ENCODE data around the gene SMG5.

Gene SMG5

DNA sequence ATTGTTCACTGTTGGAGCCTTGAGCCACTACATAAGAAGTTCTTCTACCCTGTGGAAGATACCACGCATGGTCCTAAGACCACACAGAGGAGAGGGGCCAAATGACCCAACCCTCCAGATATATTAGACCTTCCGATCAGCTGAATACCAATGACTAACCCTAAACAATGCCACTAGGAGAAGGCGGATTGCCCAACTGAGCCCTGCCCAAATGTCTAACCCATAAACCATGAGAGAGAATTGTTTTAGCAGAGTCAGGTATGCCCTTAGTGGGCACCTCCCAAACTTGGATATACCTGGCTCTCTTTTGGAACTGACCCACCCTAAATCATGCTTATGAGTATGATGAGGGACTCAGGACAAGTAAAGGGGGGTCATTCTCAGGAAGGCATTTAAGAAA lies 12.3 kb downstream of the SMG5 start:
- Histone ChIP-seq H3K4me1 (no peaks in the 10 kb centered on the region), H3K27me3 (no peaks in the 10 kb centered on the region), H3K36me3 (peaks cover 100% of the 10 kb centered on the region in 11 experiments), H3K27ac (no peak overlapping the region), H3K9ac (no peak overlapping the region), H4K20me1 (peaks cover 0 to 100% (median 83%) of the 10 kb centered on the region in 11 experiments; a peak in 17 of 22 replicates), H3K4me2 (no peak overlapping the region), H3K9me3 (replicated peaks in 1 of 11) (no peaks in the 10 kb centered on the region), H3K4me3 (no peak overlapping the region)
- no peak for TF ChIP-seq Cebpa-rat (IDR thresholded peaks at IDR 0.05)

DNA sequence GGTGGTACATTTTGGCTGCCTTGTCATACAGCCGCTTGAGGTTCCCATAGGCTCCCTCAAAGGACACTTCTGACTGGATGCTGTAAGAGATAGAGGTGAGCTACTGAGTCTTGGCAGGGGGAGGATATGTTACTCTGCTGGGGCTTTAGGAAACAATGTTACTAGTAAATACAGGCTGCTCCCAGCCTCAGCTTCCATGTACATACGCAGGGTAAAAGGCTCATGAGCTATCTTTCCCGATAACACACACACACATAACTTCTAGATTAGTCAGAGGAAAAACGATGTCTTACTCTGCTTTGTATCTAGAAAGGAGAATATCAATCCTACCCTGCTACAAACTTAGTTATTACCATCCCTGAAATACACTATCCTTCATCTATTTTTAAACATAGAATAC lies 14.3 kb downstream of the SMG5 start:
- H3K36me3 ChIP-seq: peaks cover 98 to 100% (median 100%) of the 10 kb centered on the region in 11 experiments

DNA sequence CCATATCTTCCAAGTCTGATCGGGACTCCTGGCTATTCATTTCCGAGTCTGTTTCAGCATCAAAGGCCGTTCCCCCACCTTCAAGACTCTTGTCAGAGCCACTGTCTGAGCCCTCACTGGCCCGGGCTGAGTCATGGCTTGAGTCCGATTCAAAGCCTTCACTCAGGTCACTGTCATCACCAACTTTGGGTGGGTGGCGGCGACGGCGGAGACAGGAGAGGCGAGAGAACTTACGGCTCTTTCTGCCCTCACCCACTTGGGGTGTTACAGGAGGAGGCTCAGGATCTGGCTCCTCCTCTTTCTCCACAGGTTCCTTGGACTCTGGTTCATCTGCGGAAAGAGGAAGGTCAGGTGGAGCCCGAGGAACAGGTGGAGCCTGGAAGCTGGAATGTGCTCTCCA lies 16.6 kb downstream of the SMG5 start:
- Histone ChIP-seq H3K9ac (no peak overlapping the region), H3K27me3 (no peaks in the 10 kb centered on the region), H3K4me2 (no peak overlapping the region), H3K27ac (no peak overlapping the region), H4K20me1 (peaks cover 0 to 98% (median 80%) of the 10 kb centered on the region in 11 experiments; a peak in 17 of 22 replicates), H3K4me3 (no peak overlapping the region), H3K36me3 (peaks cover 98 to 100% (median 100%) of the 10 kb centered on the region in 11 experiments), H3K9me3 (replicated peaks in 1 of 11) (no peaks in the 10 kb centered on the region), H3K4me1 (no peaks in the 10 kb centered on the region)
- no peak for TF ChIP-seq Cebpa-rat (IDR thresholded peaks at IDR 0.05)

More for the DNA sequence above, 14.3 kb downstream of the SMG5 start:
- no peak for TF ChIP-seq Cebpa-rat (IDR thresholded peaks at IDR 0.05)
- Histone ChIP-seq H3K27ac (no peak overlapping the region), H3K4me3 (no peak overlapping the region), H3K4me1 (no peaks in the 10 kb centered on the region), H3K9me3 (replicated peaks in 1 of 11) (no peaks in the 10 kb centered on the region), H3K9ac (no peak overlapping the region), H4K20me1 (peaks cover 0 to 96% (median 76%) of the 10 kb centered on the region in 11 experiments; a peak in 17 of 22 replicates), H3K4me2 (no peak overlapping the region), H3K27me3 (no peaks in the 10 kb centered on the region)

DNA sequence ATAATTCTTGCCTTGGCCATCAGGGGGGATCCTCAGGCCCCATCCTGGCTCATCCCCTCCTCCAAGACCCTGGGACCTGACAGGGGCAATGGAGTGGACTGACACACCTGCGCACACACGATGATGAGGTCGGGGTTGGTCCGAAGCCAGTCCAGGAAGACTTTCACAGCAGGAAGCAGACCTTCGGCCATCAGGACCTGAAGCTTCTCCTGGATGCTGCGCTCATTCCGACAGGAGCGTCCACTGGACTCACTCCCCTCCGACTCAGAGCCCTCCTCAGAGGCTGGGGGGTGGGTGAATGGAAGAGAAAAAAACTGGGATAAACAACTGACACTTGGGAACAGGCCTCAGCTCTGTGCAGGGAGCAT lies 19.4 kb downstream of the SMG5 start:
- Histone ChIP-seq H3K4me1 (peaks cover 0 to 7% (median 0%) of the 10 kb centered on the region in 10 experiments; a peak in 4 of 20 replicates), H3K27me3 (no peaks in the 10 kb centered on the region), H3K9ac (no peak overlapping the region), H3K4me2 (no peak overlapping the region), H3K4me3 (no peak overlapping the region), H3K9me3 (replicated peaks in 1 of 11) (no peaks in the 10 kb centered on the region), H3K36me3 (peaks cover 98 to 100% (median 100%) of the 10 kb centered on the region in 11 experiments), H3K27ac (no peak overlapping the region), H4K20me1 (peaks cover 0 to 98% (median 80%) of the 10 kb centered on the region in 11 experiments; a peak in 18 of 22 replicates)
- TF ChIP-seq Cebpa-rat (IDR thresholded peaks at IDR 0.05): no peak

DNA sequence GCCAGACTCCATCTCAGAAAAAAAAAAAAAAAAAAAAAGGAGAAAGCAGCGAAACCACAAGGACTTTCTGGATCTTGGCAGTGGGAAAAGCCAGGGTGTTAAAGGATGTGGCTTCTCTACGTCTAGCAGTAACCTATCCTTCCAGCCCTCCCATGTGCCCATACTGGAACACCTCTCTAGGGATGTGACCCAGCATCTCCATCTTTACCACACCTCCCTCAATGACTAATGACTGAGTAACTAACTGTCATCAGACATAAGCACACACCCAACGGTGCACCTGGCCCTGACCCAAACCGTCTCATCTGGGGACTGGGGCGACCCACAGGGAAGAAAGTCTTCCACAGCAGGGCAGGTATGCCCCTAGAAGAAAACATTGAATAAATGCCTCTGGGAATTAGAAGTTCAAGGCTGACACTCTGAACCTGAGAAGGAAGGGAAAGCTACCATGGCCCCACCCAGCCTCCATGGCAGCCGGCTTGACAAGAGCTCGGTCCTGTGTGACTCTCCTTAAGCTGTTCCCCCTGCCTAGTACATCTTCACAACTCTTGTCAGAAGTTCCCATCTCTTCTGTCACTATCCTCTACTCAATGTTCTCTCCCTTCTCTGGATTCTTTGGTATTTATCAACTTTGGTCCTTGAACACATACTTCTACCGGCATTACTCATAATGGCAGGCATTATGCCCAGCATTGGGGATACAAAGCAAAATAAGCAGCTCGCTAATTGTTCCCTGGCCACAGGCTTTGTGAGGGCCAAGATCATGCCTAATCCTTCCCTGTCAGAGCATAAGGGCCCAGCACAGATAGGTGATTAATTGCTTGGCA lies 20.0 kb downstream of the SMG5 start:
- H3K4me1 ChIP-seq: peaks cover 0 to 13% (median 4%) of the 10 kb centered on the region in 10 experiments; a peak in 10 of 20 replicates
- H3K27ac ChIP-seq: no peak overlapping the region
- H4K20me1 ChIP-seq: peaks cover 0 to 98% (median 80%) of the 10 kb centered on the region in 11 experiments; a peak in 18 of 22 replicates
- no peak for TF ChIP-seq Cebpa-rat (IDR thresholded peaks at IDR 0.05)
- no peaks in the 10 kb centered on the region for H3K9me3 ChIP-seq (replicated peaks in 1 of 11)
- H3K36me3 ChIP-seq: peaks cover 98 to 100% (median 100%) of the 10 kb centered on the region in 11 experiments
- no peaks in the 10 kb centered on the region for H3K27me3 ChIP-seq
- no peak overlapping the region for H3K9ac ChIP-seq
- H3K4me2 ChIP-seq: no peak overlapping the region
- no peak overlapping the region for H3K4me3 ChIP-seq

DNA sequence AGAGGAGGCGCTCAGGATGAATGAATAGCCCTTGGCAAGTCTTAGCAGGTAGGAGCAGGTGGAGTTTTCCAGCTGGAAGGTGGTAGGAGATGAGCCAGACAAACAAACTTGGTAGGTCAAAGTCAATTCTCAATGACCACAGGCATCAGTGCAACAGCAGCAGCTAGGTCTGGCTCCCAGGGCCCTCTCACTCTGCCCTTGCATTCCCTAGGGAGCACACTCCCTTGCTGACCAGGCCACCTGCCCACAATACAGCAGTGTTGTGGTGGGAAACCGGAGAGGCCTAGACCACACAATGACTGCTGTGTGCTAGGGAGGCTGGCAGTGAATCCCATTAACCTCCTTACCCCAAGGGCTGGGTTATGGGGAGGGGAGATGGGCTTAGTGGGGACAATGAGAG lies 21.7 kb downstream of the SMG5 start:
- peak overlapping the region in 2 of 11 experiments; percentile 30 to 48; a peak in 4 of 22 replicates for H3K9ac ChIP-seq
- H3K27me3 ChIP-seq: no peaks in the 10 kb centered on the region
- peaks cover 0 to 18% (median 6%) of the 10 kb centered on the region in 10 experiments; a peak in 10 of 20 replicates for H3K4me1 ChIP-seq
- no peak for TF ChIP-seq Cebpa-rat (IDR thresholded peaks at IDR 0.05)
- H4K20me1 ChIP-seq: peaks cover 0 to 96% (median 83%) of the 10 kb centered on the region in 11 experiments; a peak in 18 of 22 replicates
- no peak overlapping the region for H3K4me2 ChIP-seq
- peaks cover 98 to 100% (median 100%) of the 10 kb centered on the region in 11 experiments for H3K36me3 ChIP-seq
- no peak overlapping the region for H3K4me3 ChIP-seq
- H3K9me3 ChIP-seq (replicated peaks in 1 of 11): no peaks in the 10 kb centered on the region
- H3K27ac ChIP-seq: no peak overlapping the region

DNA sequence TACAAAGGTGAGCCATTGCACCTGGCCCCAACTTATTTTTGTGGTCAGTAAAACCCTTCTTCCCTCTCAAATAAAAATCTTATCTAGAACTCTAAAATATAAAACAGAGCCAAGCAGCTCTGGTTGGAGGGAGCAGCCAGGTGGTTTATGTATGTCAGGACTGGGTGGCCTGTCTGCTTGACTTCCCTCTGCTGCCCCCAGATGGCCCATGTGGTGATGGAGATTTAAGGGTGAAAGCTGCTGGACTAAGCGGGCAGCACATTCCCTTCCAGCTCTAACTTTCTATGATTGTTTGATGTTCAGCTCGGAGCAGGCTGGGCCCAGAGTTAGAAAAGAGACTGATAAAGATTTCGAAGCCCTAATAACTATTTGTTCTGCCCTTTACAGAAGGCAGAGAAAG lies 22.8 kb downstream of the SMG5 start:
- Histone ChIP-seq H3K36me3 (peaks cover 98 to 100% (median 100%) of the 10 kb centered on the region in 11 experiments), H3K4me1 (peaks cover 0 to 18% (median 6%) of the 10 kb centered on the region in 10 experiments; a peak in 10 of 20 replicates), H3K27me3 (no peaks in the 10 kb centered on the region), H3K4me2 (no peak overlapping the region), H4K20me1 (peaks cover 0 to 94% (median 81%) of the 10 kb centered on the region in 11 experiments; a peak in 18 of 22 replicates), H3K27ac (no peak overlapping the region), H3K9ac (peak overlapping the region in 2 of 11 experiments; percentile 3 to 30; a peak in 1 of 22 replicates), H3K9me3 (replicated peaks in 1 of 11) (no peaks in the 10 kb centered on the region), H3K4me3 (no peak overlapping the region)
- TF ChIP-seq Cebpa-rat (IDR thresholded peaks at IDR 0.05): no peak

DNA sequence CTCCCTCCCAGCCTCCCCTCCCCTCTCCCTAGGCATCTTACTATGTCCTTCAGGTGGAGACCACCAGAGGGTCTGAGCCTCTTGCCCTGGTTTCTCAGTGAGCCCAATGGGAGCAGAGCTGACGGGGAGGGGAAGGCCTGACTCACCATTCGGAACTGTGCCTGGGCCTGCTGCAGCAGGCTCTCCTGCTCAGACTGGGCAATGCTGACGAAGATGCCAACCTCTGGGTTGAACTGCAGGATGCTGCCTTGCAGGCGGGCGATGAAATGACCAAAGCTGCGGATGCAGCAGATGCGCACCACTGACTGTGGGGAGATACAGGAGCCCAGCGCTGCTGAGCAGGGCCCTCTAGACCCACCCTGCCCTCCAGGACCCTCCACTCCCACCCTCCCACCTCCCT lies 23.8 kb downstream of the SMG5 start:
- Histone ChIP-seq H3K4me1 (peaks cover 0 to 18% (median 6%) of the 10 kb centered on the region in 10 experiments; a peak in 10 of 20 replicates), H3K27me3 (no peaks in the 10 kb centered on the region), H3K27ac (no peak overlapping the region), H3K4me3 (no peak overlapping the region), H3K36me3 (peaks cover 100% of the 10 kb centered on the region in 11 experiments), H3K9me3 (replicated peaks in 1 of 11) (no peaks in the 10 kb centered on the region), H3K9ac (no peak overlapping the region), H3K4me2 (no peak overlapping the region), H4K20me1 (peaks cover 4 to 94% (median 88%) of the 10 kb centered on the region in 11 experiments; a peak in 19 of 22 replicates)
- no peak for TF ChIP-seq Cebpa-rat (IDR thresholded peaks at IDR 0.05)

DNA sequence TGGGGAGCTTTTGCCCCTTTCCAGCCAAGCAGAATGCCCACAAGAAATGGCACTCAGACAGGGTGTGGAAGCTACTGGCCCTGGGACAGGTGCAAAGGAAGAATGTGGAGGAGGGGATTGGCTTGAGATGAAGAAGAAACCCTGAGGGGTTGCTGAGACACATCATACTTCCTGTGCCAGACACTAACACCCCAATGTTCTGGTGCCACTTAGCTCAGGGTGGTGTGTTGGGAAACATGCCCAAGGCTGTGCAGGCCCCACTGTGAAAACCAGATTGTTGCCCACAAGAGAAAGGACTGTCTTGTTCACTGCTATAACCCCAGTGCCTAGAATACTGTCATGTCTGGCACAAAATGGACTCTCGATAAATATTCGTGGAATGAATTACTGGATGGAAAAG lies 24.9 kb downstream of the SMG5 start:
- no peak overlapping the region for H3K27ac ChIP-seq
- H3K36me3 ChIP-seq: peaks cover 100% of the 10 kb centered on the region in 11 experiments
- peak overlapping the region in 2 of 11 experiments; percentile 21 to 26; a peak in 3 of 22 replicates for H3K4me2 ChIP-seq

More for the DNA sequence above, 24.9 kb downstream of the SMG5 start:
- no peak for TF ChIP-seq Cebpa-rat (IDR thresholded peaks at IDR 0.05)
- Histone ChIP-seq H3K4me1 (peaks cover 0 to 18% (median 6%) of the 10 kb centered on the region in 10 experiments; a peak in 10 of 20 replicates), H3K4me3 (no peak overlapping the region), H3K9ac (peak overlapping the region in 3 of 11 experiments; percentile 9 to 30 (median 27); a peak in 2 of 22 replicates), H3K27me3 (no peaks in the 10 kb centered on the region), H4K20me1 (peaks cover 4 to 98% (median 87%) of the 10 kb centered on the region in 11 experiments; a peak in 18 of 22 replicates), H3K9me3 (replicated peaks in 1 of 11) (no peaks in the 10 kb centered on the region)

Measured in BLaER1 treated with 17β-estradiol and CSF1 and Interleukin-3, amounts not matched to agents 10 nM and 100 nM (cell line).